Breast epithelium (tissue), 4 donors: ENCODE results near the gene ZFYVE21. TPM values are rescaled to one million over a fixed set of nuclear protein-coding genes. Genes with fewer than 3 reads are reported as not detected.

Source experiments
- DNase-seq, 2 donors: peaks; one replicate each; pipeline ENCODE4 v3.0.0-alpha.2; 2019; ENCODE audit warnings: low spot score in 2 of 2
- H3K27ac ChIP-seq, 2 donors: fragments of 200-600 bp; sonication (generic) in 1 of 2; one replicate each; pipeline ENCODE4 v1.5.1; 2016 to 2019; ENCODE audit warnings: mild to moderate bottlenecking in 1 of 2
- H3K27me3 ChIP-seq, 2 donors: fragments of 200-600 bp; sonication (generic) in 1 of 2; one replicate each; pipeline versions ENCODE4 v1.5.1 to v1.6.0; 2017 to 2019; ENCODE audit warnings: control low read depth in 1 of 2, mild to moderate bottlenecking in 1 of 2
- H3K36me3 ChIP-seq: fragments of 200-600 bp; one replicate; pipeline ENCODE4 v1.5.1; 2019
- H3K4me1 ChIP-seq, 2 donors: fragments of 200-600 bp; sonication (generic); one replicate each; pipeline ENCODE4 v1.5.1; 2016 to 2019; ENCODE audit warnings: control low read depth in 1 of 2
- H3K4me3 ChIP-seq, 3 donors: fragments of 200-600 bp; sonication (generic); 1 replicate in 2 of 3; 2 replicates in 1 of 3; pipeline ENCODE4 v1.5.1; 2016 to 2019; ENCODE audit warnings: mild to moderate bottlenecking in 3 of 3, moderate library complexity in 2 of 3
- H3K9me3 ChIP-seq, 2 donors: fragments of 200-600 bp; sonication (generic) in 1 of 2; one replicate each; pipeline ENCODE4 v1.5.1; 2016 to 2019; ENCODE audit warnings: control low read depth in 1 of 2
- POLR2A ChIP-seq: fragments of 450-650 bp; IDR thresholded peaks from one replicate; pipeline ENCODE4 v1.6.1; 2016; ENCODE audit warnings: antibody characterized with exemption, mild to moderate bottlenecking, moderate library complexity
- POLR2AphosphoS5 ChIP-seq, 3 donors: sonication (generic); formaldehyde crosslinking; IDR thresholded peaks; one replicate each; pipeline ENCODE4 v1.6.1; 2017; ENCODE audit warnings: antibody characterized with exemption in 3 of 3
- intact Hi-C: fragments of 100-400 bp; cut with DNase I; formaldehyde crosslinking; loops from one replicate; pipeline ENCODE4 v1.15.1; 2023; ENCODE audit warnings: low total_unique reads
- total RNA-seq, 3 donors: library from RNA; depleted of rRNA; stranded (reverse); fragments of >200 nt; gene quantifications; one replicate each; pipeline ENCODE4 v1.1.0, GENCODE V29; 2016
- TF ChIP-seq, protein P1 (sequence below), 3 donors: fragments of 450-650 bp; IDR thresholded peaks; one replicate each; pipeline ENCODE4 v1.5.1; 2016 to 2017; ENCODE audit warnings: antibody characterized with exemption in 3 of 3, mild to moderate bottlenecking in 3 of 3, moderate library complexity in 3 of 3

Gene ZFYVE21
- total RNA-seq, 3 donors from 2014 or later = 57.4 to 140 (median 96.0) TPM

DNA sequence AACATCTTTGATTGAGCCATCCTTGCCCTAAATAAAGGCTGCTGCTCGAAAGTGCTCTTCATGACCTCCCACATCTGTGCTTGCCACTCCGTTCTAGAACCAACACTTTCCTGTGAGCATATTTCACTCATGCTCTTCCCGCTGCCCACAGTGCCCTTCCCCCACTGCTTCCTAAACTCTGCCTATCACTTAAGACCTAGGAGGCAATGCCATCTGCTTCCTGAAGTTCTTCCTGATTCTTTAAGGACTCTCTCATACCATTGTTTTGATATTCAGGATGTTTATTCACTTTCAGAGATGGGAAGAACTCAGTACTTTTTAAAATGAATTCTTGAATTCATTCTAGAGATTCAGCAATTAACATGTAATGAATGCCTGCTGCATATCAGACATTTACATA is 49.9 kb downstream of the ZFYVE21 start:
- Histone ChIP-seq H3K27ac (no peak overlapping the region), H3K27me3 (no peaks in the 10 kb centered on the region), H3K9me3 (no peaks in the 10 kb centered on the region), H3K36me3 (no peaks in the 10 kb centered on the region), H3K4me1 (no peaks in the 10 kb centered on the region), H3K4me3 (no peak overlapping the region)
- DNase-seq = no peak
- intact Hi-C loops = no loop called here
- TF ChIP-seq POLR2A (no peak), POLR2AphosphoS5 (IDR thresholded peaks at IDR 0.05) (no peak)
- TF ChIP-seq, protein P1, sequence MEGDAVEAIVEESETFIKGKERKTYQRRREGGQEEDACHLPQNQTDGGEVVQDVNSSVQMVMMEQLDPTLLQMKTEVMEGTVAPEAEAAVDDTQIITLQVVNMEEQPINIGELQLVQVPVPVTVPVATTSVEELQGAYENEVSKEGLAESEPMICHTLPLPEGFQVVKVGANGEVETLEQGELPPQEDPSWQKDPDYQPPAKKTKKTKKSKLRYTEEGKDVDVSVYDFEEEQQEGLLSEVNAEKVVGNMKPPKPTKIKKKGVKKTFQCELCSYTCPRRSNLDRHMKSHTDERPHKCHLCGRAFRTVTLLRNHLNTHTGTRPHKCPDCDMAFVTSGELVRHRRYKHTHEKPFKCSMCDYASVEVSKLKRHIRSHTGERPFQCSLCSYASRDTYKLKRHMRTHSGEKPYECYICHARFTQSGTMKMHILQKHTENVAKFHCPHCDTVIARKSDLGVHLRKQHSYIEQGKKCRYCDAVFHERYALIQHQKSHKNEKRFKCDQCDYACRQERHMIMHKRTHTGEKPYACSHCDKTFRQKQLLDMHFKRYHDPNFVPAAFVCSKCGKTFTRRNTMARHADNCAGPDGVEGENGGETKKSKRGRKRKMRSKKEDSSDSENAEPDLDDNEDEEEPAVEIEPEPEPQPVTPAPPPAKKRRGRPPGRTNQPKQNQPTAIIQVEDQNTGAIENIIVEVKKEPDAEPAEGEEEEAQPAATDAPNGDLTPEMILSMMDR (IDR thresholded peaks at IDR 0.05) = no peak

DNA sequence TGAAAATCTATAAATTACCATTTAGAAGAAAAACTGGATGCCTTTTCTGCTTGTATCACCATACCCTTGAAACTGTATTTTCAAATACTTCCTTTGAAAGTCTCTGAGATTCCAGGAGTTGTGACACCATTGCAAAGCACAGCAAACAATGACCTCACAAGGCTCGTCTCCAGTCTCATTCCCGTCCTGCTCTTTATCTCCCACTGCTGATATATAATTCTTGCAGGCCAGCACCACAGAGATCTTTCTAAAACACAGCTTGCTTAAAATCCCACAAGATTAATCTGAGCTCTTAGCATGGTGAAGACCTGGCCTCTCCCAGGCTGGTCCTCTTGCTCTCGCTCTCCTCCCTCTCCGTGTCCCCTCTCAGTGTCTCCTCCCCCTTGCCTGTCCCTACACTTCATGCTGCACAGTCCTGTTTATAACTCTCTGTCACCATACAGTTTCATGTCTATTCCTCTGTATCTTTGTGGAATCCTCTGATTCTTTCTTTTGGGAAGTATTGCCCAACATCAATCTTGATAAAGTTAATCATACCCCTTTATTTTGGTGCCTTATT is 51.8 kb downstream of the ZFYVE21 start:
- no peak for DNase-seq
- H3K4me3 ChIP-seq = no peak overlapping the region
- no peaks in the 10 kb centered on the region for H3K27me3 ChIP-seq
- H3K36me3 ChIP-seq = no peaks in the 10 kb centered on the region
- intact Hi-C loops = no loop called here
- TF ChIP-seq POLR2A (no peak), POLR2AphosphoS5 (IDR thresholded peaks at IDR 0.05) (no peak)
- TF ChIP-seq, protein P1 (IDR thresholded peaks at IDR 0.05) = no peak
- H3K9me3 ChIP-seq = no peaks in the 10 kb centered on the region
- H3K27ac ChIP-seq = no peak overlapping the region
- no peaks in the 10 kb centered on the region for H3K4me1 ChIP-seq

DNA sequence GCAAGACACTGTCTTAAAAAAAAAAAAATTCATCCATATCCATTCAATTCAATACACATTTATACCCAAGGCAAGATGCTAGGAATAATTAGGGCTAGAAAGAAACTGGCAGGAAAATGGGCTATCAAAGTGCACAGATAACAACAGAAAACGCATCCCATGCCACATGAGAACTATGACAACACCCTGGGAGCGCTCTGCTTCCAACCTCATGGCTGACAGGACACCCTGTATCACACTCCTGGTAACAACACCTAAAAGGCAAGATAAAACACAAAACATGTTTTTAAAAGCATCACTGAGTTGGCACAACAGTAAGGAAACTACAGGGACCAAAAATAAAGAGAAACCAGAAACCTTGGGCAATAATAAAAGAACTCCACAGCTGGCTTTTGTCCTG is 54.9 kb downstream of the ZFYVE21 start:
- Histone ChIP-seq H3K27ac (no peak overlapping the region), H3K36me3 (no peaks in the 10 kb centered on the region), H3K4me1 (no peaks in the 10 kb centered on the region), H3K4me3 (no peak overlapping the region), H3K9me3 (no peaks in the 10 kb centered on the region), H3K27me3 (no peaks in the 10 kb centered on the region)
- intact Hi-C loops = loop anchor here (10.0 kb wide), 1 partner anchor 1134 kb away; no protein-coding TSS in a partner anchor
- TF ChIP-seq POLR2AphosphoS5 (IDR thresholded peaks at IDR 0.05) (no peak), POLR2A (no peak)
- TF ChIP-seq, protein P1 (IDR thresholded peaks at IDR 0.05) = no peak
- DNase-seq = no peak

DNA sequence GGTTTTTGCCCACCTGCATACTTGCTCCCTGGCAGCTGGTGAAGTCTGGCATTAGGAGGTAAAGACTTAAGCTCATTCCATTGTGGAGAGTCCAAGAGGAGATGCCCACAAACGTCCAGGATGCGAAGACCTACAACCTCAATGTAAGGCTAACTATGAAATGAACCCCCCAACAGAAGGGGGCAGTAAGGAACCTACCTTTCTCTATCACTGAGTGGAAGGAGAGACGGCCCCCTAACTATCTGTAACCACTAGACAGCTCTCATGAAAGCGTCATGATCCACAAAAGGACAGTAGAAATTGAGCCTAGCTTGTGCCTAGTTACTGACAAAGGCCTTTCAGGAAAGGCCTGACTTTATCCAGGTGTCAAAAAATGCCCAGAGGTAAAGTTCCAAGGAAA is 55.3 kb downstream of the ZFYVE21 start:
- Histone ChIP-seq H3K27ac (no peak overlapping the region), H3K27me3 (no peaks in the 10 kb centered on the region), H3K36me3 (no peaks in the 10 kb centered on the region), H3K9me3 (no peaks in the 10 kb centered on the region), H3K4me3 (no peak overlapping the region), H3K4me1 (no peaks in the 10 kb centered on the region)
- intact Hi-C loops = loop anchor here (10.0 kb wide), 1 partner anchor 1134 kb away; no protein-coding TSS in a partner anchor
- no peak for TF ChIP-seq POLR2A
- TF ChIP-seq POLR2AphosphoS5 (IDR thresholded peaks at IDR 0.05) = no peak
- TF ChIP-seq, protein P1 (IDR thresholded peaks at IDR 0.05) = no peak
- no peak for DNase-seq

DNA sequence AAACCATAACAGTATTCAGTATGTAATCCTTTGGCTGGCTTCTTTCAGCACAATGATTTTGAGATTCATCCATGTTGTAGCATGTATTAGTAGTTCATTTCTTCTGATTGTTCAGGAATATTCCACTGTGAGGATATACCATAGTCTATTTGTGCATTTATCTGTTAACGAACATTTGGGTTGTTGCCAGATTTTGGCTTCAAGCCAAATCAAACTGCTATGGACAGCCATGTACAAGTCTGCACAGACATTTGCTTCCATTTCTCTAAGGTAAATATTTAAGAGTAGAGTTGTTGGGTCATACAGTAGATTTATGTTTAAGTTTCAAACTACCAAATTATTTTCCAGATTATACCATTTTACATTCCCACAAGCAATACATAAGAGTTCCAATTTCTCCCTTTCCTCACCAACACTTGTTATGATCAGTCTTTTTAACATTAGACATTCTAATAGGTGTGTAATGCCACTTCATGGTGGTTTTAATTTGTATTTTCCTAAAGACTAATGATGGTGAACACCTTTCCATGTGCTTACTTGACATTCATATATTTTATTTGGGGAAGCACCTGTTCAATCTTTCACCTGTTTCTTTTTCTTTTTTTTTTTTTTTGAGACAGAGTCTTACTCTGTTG is 56.6 kb downstream of the ZFYVE21 start:
- Histone ChIP-seq H3K27me3 (no peaks in the 10 kb centered on the region), H3K36me3 (no peaks in the 10 kb centered on the region), H3K27ac (no peak overlapping the region), H3K4me1 (no peaks in the 10 kb centered on the region), H3K9me3 (no peaks in the 10 kb centered on the region), H3K4me3 (no peak overlapping the region)
- intact Hi-C loops = loop anchor here (10.0 kb wide), 1 partner anchor 1133 kb away; no protein-coding TSS in a partner anchor
- TF ChIP-seq, protein P1 (IDR thresholded peaks at IDR 0.05) = no peak
- no peak for TF ChIP-seq POLR2A
- no peak for TF ChIP-seq POLR2AphosphoS5 (IDR thresholded peaks at IDR 0.05)
- no peak for DNase-seq
